ENCODE measurements around the gene RGPD8. TPM values are rescaled to one million over a fixed set of nuclear protein-coding genes. Genes with fewer than 3 reads are reported as not detected.

The RGPD8 gene
- total RNA-seq, 2 donors from 2014 or later, result 30.3 to 53.3 TPM

DNA sequence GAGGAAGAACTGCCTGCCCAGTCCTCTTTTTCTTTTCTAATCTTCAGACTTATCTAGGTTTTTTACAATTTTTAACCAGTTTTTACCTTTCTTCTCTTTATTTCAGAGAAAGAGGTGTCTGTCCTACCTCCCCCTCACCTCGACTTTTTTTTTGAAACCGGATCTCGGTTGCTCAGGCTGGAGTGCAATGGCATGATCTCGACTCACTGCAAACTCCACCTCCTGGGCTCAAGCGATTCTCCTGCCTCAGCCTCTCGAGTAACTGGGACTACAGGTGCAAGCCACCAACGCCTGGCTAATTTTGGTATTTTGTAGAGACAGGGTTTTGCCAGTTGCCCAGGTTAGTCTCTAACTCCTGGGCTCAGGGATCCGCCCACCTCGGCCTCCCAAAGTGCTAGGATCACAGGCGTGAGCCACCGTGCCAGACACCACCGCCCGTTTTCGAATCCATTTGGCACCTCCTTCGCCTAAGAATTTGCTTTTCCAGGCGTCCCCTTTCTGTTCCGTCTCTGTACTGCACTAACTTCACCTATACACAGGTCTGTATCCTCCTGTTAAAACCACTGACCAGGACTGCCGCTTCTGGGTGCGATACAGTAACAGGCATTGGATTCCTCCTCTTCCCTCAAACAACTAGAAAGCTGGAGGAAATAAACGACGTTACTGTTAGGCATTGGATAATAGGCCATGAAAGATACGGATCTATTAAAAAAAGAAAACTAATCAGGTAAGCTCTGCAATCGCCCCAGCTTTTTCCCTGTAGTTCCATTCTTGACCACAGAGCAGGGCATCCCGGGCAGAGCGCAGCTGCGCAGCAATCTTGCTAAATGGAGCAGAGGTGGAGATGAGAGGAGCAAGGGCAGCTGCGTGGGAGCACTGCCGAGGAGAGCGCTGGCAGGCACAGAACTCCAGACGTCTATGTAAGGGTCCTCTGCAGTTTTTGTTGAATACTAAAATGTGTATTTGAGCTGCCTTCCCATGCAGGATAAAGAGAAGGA is 88.1 kb downstream of the RGPD8 start:
- no peak for ATAC-seq (ENCODE audit: insufficient number of reproducible peaks, low FRiP score, low read depth)
- H3K9me3 ChIP-seq, result no peaks in the 10 kb centered on the region
- DNase-seq (ENCODE audit: low spot score), result no peak
- H3K4me3 ChIP-seq, result no peak overlapping the region
- TF ChIP-seq, protein P1, sequence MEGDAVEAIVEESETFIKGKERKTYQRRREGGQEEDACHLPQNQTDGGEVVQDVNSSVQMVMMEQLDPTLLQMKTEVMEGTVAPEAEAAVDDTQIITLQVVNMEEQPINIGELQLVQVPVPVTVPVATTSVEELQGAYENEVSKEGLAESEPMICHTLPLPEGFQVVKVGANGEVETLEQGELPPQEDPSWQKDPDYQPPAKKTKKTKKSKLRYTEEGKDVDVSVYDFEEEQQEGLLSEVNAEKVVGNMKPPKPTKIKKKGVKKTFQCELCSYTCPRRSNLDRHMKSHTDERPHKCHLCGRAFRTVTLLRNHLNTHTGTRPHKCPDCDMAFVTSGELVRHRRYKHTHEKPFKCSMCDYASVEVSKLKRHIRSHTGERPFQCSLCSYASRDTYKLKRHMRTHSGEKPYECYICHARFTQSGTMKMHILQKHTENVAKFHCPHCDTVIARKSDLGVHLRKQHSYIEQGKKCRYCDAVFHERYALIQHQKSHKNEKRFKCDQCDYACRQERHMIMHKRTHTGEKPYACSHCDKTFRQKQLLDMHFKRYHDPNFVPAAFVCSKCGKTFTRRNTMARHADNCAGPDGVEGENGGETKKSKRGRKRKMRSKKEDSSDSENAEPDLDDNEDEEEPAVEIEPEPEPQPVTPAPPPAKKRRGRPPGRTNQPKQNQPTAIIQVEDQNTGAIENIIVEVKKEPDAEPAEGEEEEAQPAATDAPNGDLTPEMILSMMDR (IDR thresholded peaks at IDR 0.05), result no peak
- H3K36me3 ChIP-seq, result no peaks in the 10 kb centered on the region
- H3K27ac ChIP-seq, result no peak overlapping the region
- no peaks in the 10 kb centered on the region for H3K4me1 ChIP-seq (ENCODE audit: control insufficient read depth in 1 of 2, low read depth in 2 of 2)
- H3K27me3 ChIP-seq (replicated peaks; ENCODE audit: insufficient read depth), result no peaks in the 10 kb centered on the region

DNA sequence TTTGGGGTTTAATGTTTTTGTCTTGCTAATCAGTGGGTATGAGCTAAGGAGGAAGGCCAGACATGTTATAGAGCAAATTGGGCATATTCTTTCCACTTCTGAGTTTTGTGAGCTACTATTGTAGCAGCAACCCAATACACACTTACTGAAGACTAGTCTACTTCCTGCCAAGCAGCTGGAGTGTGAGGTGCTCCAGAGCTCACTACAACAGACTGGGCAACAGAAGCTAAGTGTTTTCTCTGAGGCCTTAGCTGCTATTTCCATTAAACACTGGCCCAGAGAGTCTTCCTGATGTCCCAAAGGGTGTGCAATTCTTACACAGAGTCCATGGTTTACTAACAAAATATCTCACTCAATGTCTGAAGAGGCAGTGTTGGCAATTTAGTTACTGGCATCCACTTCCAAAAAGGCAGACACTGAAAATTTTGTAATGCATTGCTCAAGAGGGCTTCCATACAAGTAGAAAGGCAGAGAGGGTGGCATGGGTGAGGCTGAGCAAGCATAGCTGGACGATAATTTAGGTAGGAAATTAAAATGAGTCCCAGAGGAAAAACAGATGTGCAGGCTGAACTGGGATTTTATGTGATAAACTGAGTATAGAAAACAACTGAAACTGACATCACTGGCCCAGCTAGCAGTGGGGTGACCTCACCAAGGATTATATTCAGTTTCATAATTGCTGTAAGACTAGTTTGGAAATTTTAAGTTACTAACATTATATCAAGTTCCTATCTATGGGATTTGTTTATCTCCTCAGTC is 89.4 kb downstream of the RGPD8 start:
- Histone ChIP-seq H3K27ac (no peak overlapping the region), H3K27me3 (replicated peaks; ENCODE audit: insufficient read depth) (no peaks in the 10 kb centered on the region), H3K4me3 (no peak overlapping the region), H3K9me3 (no peaks in the 10 kb centered on the region), H3K36me3 (no peaks in the 10 kb centered on the region), H3K4me1 (ENCODE audit: control insufficient read depth in 1 of 2, low read depth in 2 of 2) (no peaks in the 10 kb centered on the region)
- ATAC-seq (ENCODE audit: insufficient number of reproducible peaks, low FRiP score, low read depth), result no peak
- no peak for DNase-seq (ENCODE audit: low spot score)
- TF ChIP-seq, protein P1 (IDR thresholded peaks at IDR 0.05), result no peak

DNA sequence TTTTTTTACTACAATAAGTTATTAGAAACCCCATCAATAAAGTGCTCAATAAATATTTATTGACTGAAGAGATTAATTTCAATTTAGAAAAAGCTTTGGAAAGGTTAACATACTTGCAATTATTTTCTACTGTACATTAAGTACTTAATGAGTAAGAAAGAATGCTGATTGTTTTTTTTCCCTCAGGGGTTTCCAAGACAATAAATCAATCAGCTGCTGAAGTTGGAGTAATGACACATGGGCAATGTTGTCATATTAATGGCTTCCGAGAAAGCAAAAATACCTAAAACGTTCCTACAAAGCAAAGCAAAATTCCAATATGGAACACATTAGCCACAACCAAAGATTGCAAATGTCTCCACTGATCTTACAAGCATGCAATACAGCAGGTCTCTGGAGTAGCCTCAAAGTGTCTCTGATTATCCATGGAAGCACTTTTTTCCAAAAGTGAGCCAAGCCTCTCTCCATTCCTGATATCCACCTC is 91.3 kb downstream of the RGPD8 start:
- Histone ChIP-seq H3K4me3 (no peak overlapping the region), H3K36me3 (no peaks in the 10 kb centered on the region), H3K4me1 (ENCODE audit: control insufficient read depth in 1 of 2, low read depth in 2 of 2) (no peaks in the 10 kb centered on the region), H3K9me3 (no peaks in the 10 kb centered on the region), H3K27ac (no peak overlapping the region), H3K27me3 (replicated peaks; ENCODE audit: insufficient read depth) (no peaks in the 10 kb centered on the region)
- no peak for ATAC-seq (ENCODE audit: insufficient number of reproducible peaks, low FRiP score, low read depth)
- TF ChIP-seq, protein P1 (IDR thresholded peaks at IDR 0.05), result no peak
- no peak for DNase-seq (ENCODE audit: low spot score)

DNA sequence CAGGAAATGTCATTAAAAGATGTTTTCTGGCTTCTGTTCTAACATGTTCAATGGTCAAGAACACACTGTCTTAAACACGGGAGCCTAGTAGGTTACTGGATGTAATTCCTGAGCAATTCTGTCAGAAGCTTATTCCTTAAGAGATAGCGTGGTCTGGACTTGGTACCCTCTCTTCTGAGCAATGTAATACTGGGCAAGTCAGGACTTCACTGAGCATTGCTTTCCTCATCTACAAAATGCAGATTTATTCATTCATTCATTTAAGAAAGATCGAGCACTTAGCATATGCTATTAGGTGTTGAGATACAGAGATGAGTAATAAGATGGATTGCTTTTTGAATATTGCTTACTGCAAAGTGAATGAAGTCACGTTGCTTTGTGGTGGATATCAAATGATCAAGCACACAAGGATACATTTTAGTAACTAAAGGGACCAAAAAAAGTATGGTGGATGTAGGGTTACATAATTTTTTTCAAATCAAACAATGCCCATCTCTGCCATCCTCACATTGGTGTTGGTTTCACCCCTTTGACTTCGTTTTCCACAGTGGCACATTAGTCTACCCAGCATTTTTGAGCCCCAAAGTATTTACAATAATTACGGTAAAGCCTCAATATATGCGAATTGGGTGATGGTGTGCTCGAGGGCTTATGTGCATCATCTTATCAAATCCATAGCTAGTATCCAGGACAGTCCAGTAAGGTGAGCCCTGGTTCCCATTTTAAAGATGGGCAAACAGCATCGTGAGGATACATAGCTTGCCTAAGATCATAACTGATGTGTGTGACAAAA is 92.8 kb downstream of the RGPD8 start:
- TF ChIP-seq, protein P1 (IDR thresholded peaks at IDR 0.05), result no peak
- Histone ChIP-seq H3K27me3 (replicated peaks; ENCODE audit: insufficient read depth) (no peaks in the 10 kb centered on the region), H3K4me3 (no peak overlapping the region), H3K4me1 (ENCODE audit: control insufficient read depth in 1 of 2, low read depth in 2 of 2) (no peaks in the 10 kb centered on the region), H3K36me3 (no peaks in the 10 kb centered on the region), H3K27ac (no peak overlapping the region), H3K9me3 (no peaks in the 10 kb centered on the region)
- DNase-seq (ENCODE audit: low spot score) (no peak), ATAC-seq (ENCODE audit: insufficient number of reproducible peaks, low FRiP score, low read depth) (no peak)

Measured in thoracic aorta (tissue), 2 donors.